HG03060 (cell line): ENCODE data around the gene SLIT3.

Source experiments
- ATAC-seq: cut with Tn5 transposase; IDR thresholded peaks from one replicate; pipeline ENCODE4 v1.9.1; 2021; ENCODE audit warnings: low read depth, moderate number of reproducible peaks; ENCODE audit not compliant: unreplicated experiment

SLIT3 gene

GRCh38 chr5:168851902-168852321, 449.0 kb downstream of the SLIT3 start:
- ATAC-seq, result peak; percentile 76

DNA sequence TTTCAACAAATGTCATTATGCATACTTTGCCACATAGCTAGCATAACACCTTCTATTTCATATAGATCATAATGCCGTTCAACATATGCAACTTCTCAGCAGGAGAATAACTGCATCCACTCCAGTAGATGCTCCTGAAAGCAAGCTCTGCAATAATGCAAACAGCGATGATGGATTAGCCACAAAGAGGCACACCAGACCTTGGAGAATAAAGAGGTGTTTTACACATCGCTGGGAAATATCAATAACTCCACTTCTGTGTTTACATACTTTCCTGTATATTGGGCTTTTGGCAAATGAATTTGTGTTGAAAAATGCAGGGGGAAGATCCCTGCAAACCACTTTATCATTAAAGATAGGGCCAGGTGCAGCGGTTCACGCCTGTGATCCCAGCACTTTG, 450.3 kb downstream of the SLIT3 start:
- ATAC-seq, result no peak

- no peak for ATAC-seq
Observed at GRCh38 chr5:168848569-168848968, 452.4 kb downstream of the SLIT3 start.

- no peak for ATAC-seq
Observed at GRCh38 chr5:168847511-168848073, 453.3 kb downstream of the SLIT3 start.

DNA sequence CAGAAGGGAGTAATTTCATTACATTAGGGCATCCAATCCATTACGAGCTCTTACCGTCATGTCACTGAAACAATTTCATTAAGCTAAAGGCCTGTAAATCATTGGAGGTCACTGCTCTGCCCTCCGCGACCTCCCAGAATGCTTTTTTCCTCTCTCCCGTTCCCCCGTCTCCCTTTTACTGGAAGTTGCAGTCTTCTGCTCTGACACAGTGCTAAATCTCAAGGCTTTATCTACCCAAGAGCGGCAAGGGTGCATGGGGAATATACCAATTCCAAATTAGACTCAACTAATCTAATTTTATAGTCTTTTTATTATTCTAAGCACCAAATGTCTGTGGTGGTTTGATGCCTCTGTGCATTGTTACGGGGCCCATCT, 456.0 kb downstream of the SLIT3 start:
- no peak for ATAC-seq

GRCh38 chr5:168844016-168844921, 456.7 kb downstream of the SLIT3 start:
- ATAC-seq, result no peak

- no peak for ATAC-seq
Observed at GRCh38 chr5:168843277-168844015, 457.5 kb downstream of the SLIT3 start.

- no peak for ATAC-seq
Observed at GRCh38 chr5:168842571-168843205, 458.3 kb downstream of the SLIT3 start.

- ATAC-seq, result no peak
Observed at GRCh38 chr5:168837852-168838251, 463.1 kb downstream of the SLIT3 start.

DNA sequence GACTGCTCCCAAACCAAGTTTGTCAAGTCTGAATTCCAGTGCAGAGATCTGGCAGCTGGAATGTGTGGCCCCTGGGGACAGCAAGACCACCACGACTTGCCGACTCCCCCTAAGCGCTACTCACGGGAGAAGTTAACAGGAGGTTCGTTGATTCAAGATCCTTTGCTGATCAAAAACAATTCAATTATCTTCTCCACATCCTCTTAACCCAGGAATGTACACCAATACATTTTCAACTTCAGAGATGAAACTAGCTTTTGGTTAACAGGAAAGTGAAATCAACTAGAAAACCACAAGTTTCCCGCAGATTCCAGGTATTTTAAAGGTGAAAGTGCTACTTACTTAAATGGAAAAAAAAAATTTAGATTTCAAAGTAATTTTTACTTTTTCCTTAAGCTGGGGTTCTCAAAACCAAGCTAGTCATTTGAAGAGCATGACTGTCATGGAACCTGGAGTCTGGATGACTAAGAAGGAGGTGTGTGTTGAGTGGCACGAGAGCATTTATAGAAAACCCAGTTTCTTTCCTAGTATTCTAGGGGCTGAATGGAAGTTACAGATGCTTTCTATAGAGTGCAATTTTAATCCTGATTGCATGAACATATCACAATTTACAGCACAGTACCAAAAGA, 464.2 kb downstream of the SLIT3 start:
- no peak for ATAC-seq

GRCh38 chr5:168833936-168834335, 467.0 kb downstream of the SLIT3 start:
- no peak for ATAC-seq

GRCh38 chr5:168833383-168833782, 467.6 kb downstream of the SLIT3 start:
- ATAC-seq, result no peak

DNA sequence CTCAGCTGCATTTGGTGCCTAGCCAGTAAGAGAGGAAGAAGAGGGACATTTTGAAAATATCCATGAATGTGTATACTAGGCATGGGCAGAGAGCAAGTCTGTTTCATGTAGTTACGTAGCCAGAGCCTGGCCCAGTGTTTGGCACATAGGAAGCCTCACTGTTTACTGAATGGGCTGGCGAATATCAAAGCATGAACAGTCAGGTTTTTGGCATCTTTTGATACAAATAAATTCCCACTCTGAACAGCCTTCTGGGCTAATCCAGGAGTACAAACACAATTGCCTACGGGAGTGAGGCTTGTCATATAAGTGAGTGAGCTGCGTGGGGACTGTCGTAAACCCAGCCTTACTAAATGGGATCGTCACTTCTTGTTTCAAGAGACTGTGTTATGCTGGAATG, 468.6 kb downstream of the SLIT3 start:
- ATAC-seq, result no peak

DNA sequence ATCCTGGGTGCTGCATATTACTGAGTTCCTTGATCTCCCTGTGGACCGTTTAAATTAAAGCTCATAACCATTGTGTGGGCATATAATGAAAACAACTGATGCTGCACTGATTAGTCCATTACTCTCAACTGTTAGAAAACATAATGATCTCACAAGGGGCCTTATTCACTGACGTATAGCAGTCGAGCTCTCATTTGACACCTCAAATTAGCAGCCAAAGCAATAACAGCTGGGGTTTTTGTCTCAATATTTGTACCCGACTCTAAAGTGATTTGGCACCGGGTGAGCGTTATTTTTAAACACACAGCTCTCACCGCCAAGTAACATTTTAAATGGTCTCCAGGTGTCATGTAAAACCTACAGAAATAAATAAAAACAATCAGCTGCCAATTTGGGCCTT, 469.6 kb downstream of the SLIT3 start:
- ATAC-seq, result no peak

- no peak for ATAC-seq
Observed at GRCh38 chr5:168830833-168831232, 470.1 kb downstream of the SLIT3 start.

DNA sequence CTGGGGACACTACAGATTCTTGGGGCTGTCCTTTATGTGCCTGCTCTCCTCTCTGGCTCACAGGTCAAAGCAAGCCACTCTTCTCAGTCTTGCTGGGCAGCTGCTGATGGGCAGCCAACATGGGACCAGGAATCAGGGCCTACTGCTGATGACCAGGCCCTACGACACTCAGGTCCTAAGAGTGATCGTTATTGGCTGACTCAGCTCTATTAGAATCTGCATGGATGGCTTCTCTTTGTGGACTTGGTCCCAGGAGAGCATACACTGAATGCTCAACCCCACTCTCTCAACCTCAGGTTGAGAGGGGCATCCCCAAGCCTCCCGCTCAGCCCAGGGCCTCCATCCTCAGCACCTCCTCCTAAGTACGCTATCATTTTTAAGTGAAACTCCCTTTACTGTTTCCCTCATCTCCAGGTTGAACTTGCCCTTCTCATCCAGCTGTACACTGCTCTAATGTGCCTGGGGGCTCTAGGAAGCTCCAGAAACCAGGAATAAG, 471.0 kb downstream of the SLIT3 start:
- ATAC-seq, result no peak

- no peak for ATAC-seq
Observed at GRCh38 chr5:168829044-168829443, 471.9 kb downstream of the SLIT3 start.

DNA sequence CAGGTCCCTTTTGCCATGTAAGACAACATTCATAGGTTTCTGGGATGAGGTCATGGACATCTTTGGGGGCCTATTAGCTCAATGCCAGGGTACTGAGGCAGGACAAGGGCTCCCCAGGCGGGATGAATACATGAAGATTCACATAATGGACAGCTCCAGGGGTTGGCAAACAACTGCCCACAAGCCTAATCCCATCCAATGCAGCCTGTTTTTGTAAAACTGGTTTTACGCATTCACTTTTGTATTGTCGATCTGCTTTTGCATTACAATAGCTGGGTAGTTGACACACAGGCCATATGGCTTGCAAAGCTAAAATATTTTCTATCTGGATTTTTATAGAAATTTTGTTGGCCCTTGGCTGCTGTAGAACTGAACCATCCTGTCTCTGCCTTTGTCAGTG, 473.3 kb downstream of the SLIT3 start:
- ATAC-seq, result no peak

- ATAC-seq, result no peak
Observed at GRCh38 chr5:168826246-168826725, 474.7 kb downstream of the SLIT3 start.

DNA sequence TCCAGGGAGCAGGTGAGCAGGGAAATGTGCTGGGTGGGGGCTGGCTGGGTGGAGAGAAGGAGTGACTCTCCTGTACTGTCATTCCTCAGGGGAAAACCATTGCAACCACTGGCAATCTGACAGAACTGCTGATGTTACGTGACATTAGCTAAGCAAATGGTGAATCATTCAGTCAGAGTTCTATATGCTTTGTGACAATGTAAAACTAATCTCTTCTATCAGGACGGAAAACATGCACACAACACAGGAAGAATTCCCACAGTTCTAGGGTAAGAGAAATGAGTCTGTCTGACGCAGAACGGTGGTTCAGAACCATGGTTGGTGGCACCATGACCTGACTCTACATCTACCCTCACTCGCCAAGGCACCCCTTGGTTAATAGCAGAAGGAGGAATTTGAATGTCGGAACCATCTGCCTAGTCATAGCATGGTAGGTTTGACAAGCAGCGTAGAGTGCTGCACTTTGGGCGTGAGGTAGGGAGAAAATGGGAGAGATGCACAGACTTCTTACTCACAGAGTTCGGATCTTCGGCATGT, 478.1 kb downstream of the SLIT3 start:
- ATAC-seq, result no peak
